Activated naive CD4-positive, alpha-beta T cell (primary cell): ENCODE results near the gene KLF2.
A peak's percentile ranks its signal among the peaks of the same experiment; 100 is the strongest.
"Not testable (repeated sequence)": the region's sequence is repeated elsewhere in the genome, so short reads cannot be mapped to it uniquely, and the experiment has no call there.

Experiments used
- DNase-seq, 4 experiments: peaks; one replicate each; lab custom pipeline; 2025; lab: John Stamatoyannopoulos, UW

The KLF2 gene

GRCh38 chr19:16337809-16338469 is 13.3 kb downstream of the KLF2 start:
- DNase-seq: no peak

- peak in 1 of 4 experiments; percentile 37 for DNase-seq
Observed at GRCh38 chr19:16338470-16339360, 14.1 kb downstream of the KLF2 start.

GRCh38 chr19:16339361-16339725 is 14.7 kb downstream of the KLF2 start:
- DNase-seq: no peak

GRCh38 chr19:16340092-16340491 is 15.5 kb downstream of the KLF2 start:
- DNase-seq: no peak

GRCh38 chr19:16340654-16341053 is 16.0 kb downstream of the KLF2 start:
- DNase-seq: no peak

- DNase-seq: peak in 2 of 4 experiments; percentile 21 to 32
Observed at GRCh38 chr19:16342002-16342715, 17.5 kb downstream of the KLF2 start.

- no peak for DNase-seq
Observed at GRCh38 chr19:16343156-16343555, 18.5 kb downstream of the KLF2 start.

GRCh38 chr19:16345457-16345856 is 20.8 kb downstream of the KLF2 start:
- DNase-seq: no peak

GRCh38 chr19:16347099-16347498 is 22.5 kb downstream of the KLF2 start:
- DNase-seq: not testable (repeated sequence)

GRCh38 chr19:16347706-16348105 is 23.1 kb downstream of the KLF2 start:
- no peak for DNase-seq

GRCh38 chr19:16349551-16350152 is 25.0 kb downstream of the KLF2 start:
- no peak for DNase-seq

- DNase-seq: no peak
Observed at GRCh38 chr19:16351133-16351809, 26.6 kb downstream of the KLF2 start.

- peak in 1 of 4 experiments; percentile 25 for DNase-seq
Observed at GRCh38 chr19:16355293-16356043, 30.8 kb downstream of the KLF2 start.

GRCh38 chr19:16358456-16358855 is 33.8 kb downstream of the KLF2 start:
- DNase-seq: no peak

- DNase-seq: no peak
Observed at GRCh38 chr19:16359074-16359473, 34.4 kb downstream of the KLF2 start.

GRCh38 chr19:16359964-16360363 is 35.3 kb downstream of the KLF2 start:
- no peak for DNase-seq

GRCh38 chr19:16360738-16361137 is 36.1 kb downstream of the KLF2 start:
- DNase-seq: no peak

- DNase-seq: no peak
Observed at GRCh38 chr19:16361254-16361653, 36.6 kb downstream of the KLF2 start.

- no peak for DNase-seq
Observed at GRCh38 chr19:16361926-16362325, 37.3 kb downstream of the KLF2 start.

GRCh38 chr19:16363133-16363851 is 38.7 kb downstream of the KLF2 start:
- DNase-seq: no peak
